MCF 10A (cell line): ENCODE data around the gene RASA1. TPM values are rescaled to one million over a fixed set of nuclear protein-coding genes. Genes with fewer than 3 reads are reported as not detected.

Experiments used
- BruUV-seq: library from RNA; stranded (reverse); fragments of 400-500 nt; replicated peaks from 2 replicates; lab custom pipeline; 2021; lab: Mats Ljungman, UMichigan
- CTCF ChIA-PET: fragments of 300-600 bp; sonication (Branson Sonifier 250); formaldehyde crosslinking; extraction: SDS; loops from one replicate; lab custom pipeline; 2021; ENCODE audit warnings: antibody characterized with exemption, inconsistent platforms; lab: Yijun Ruan, JAX
- POLR2A ChIA-PET: fragments of 300-600, 350-650 bp; sonication (Branson Sonifier 250); formaldehyde crosslinking; extraction: SDS; loops from one replicate; lab custom pipeline; 2020; ENCODE audit warnings: antibody characterized with exemption, inconsistent platforms; lab: Yijun Ruan, JAX
- DNase-seq: peaks from one replicate; pipeline ENCODE4 v3.0.0-alpha.2; 2018; ENCODE audit not compliant: unreplicated experiment
- H3K27ac Mint-ChIP-seq: one replicate; pipeline ENCODE4 v1.8.0; 2022; ENCODE audit warnings: mild to moderate bottlenecking, low read depth, mixed read lengths; ENCODE audit not compliant: unreplicated experiment
- H3K27me3 Mint-ChIP-seq: one replicate; pipeline ENCODE4 v1.8.0; 2022; ENCODE audit warnings: mixed read lengths; ENCODE audit not compliant: insufficient read depth, unreplicated experiment
- H3K36me3 Mint-ChIP-seq: one replicate; pipeline ENCODE4 v1.8.0; 2022; ENCODE audit warnings: mild to moderate bottlenecking, moderate library complexity, mixed read lengths; ENCODE audit not compliant: insufficient read depth, unreplicated experiment
- H3K4me1 Mint-ChIP-seq: one replicate; pipeline ENCODE4 v1.8.0; 2022; ENCODE audit warnings: mixed read lengths; ENCODE audit not compliant: insufficient read depth, unreplicated experiment
- H3K4me3 Mint-ChIP-seq: one replicate; pipeline ENCODE4 v1.8.0; 2022; ENCODE audit warnings: mild to moderate bottlenecking, moderate library complexity, mixed read lengths; ENCODE audit not compliant: unreplicated experiment
- H3K9me3 Mint-ChIP-seq: one replicate; pipeline ENCODE4 v1.8.0; 2022; ENCODE audit warnings: mixed read lengths; ENCODE audit not compliant: unreplicated experiment
- intact Hi-C: fragments of 100-400 bp; cut with micrococcal nuclease; formaldehyde crosslinking; loops from 2 replicates; pipeline ENCODE4 v1.14.1; 2022
- total RNA-seq: library from RNA; stranded (reverse); gene quantifications from 2 replicates; pipeline ENCODE4 v1.2.3, GENCODE V29; 2022
- TF ChIP-seq, protein P1 (sequence below): fragments of 200-600 bp; IDR thresholded peaks from one replicate; pipeline ENCODE4 v1.8.0; 2022; ENCODE audit warnings: antibody characterized with exemption, mild to moderate bottlenecking; ENCODE audit not compliant: unreplicated experiment

The RASA1 gene
- total RNA-seq, 1 experiment from 2014 or later: 68.6 TPM

DNA sequence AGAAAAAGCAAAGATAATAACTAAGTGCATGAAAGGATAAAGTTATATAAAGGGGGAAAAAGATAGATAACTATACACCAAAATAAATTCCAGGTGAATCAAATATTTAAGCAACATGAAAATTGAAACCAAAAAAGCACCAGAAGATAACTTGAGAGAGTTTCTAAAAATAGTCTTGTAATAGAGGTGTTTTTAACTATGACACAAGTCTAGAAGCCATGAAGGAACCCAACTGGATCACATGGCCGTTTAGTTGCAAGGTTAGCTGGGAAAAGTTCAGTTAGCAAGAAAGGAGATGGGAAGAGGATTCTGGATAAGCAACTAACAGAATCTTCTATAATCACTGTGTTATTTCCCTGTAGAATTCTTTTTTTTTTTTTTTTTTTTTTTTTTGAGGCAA, 9.2 kb upstream of the RASA1 start:
- no peak for DNase-seq
- TF ChIP-seq, protein P1, sequence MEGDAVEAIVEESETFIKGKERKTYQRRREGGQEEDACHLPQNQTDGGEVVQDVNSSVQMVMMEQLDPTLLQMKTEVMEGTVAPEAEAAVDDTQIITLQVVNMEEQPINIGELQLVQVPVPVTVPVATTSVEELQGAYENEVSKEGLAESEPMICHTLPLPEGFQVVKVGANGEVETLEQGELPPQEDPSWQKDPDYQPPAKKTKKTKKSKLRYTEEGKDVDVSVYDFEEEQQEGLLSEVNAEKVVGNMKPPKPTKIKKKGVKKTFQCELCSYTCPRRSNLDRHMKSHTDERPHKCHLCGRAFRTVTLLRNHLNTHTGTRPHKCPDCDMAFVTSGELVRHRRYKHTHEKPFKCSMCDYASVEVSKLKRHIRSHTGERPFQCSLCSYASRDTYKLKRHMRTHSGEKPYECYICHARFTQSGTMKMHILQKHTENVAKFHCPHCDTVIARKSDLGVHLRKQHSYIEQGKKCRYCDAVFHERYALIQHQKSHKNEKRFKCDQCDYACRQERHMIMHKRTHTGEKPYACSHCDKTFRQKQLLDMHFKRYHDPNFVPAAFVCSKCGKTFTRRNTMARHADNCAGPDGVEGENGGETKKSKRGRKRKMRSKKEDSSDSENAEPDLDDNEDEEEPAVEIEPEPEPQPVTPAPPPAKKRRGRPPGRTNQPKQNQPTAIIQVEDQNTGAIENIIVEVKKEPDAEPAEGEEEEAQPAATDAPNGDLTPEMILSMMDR: no peak
- no TSS peak for BruUV-seq
- POLR2A ChIA-PET: no interaction called here
- Mint-ChIP-seq H3K4me1 (no peaks in the 10 kb centered on the region), H3K9me3 (no peaks in the 10 kb centered on the region), H3K36me3 (no peaks in the 10 kb centered on the region), H3K27ac (no peak overlapping the region), H3K27me3 (no peaks in the 10 kb centered on the region), H3K4me3 (no peak overlapping the region)
- CTCF ChIA-PET: no interaction called here
- intact Hi-C loops: no loop called here

DNA sequence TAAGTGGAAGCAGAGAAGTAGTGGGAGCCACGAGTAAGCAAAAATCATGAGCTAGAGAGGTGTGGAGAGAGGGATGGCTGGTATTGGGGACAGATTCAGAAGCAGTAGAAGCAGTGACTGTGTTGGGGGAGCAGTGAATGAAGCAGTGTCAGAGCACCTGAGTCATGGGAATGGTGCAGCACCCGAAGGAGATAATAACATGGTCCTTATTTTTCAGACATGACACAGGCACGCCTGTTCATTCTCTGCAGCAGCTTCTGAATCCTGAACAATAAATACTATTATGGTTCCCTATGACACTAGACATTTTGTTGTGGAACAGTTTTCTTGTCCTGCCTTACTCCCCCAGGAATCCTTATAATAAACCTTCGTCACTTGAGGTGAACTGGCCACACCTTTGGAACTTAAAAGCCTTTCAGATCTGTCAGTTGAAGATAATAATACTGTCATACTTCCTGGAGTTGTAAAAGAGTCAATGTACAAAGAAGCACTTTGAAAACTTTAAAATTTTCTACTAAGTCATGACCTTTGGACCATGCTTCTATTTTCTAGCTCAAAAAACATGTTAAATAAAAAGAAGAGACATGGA, 7.0 kb upstream of the RASA1 start:
- Mint-ChIP-seq H3K9me3 (no peaks in the 10 kb centered on the region), H3K27me3 (no peaks in the 10 kb centered on the region), H3K36me3 (no peaks in the 10 kb centered on the region), H3K4me3 (no peak overlapping the region), H3K27ac (no peak overlapping the region), H3K4me1 (no peaks in the 10 kb centered on the region)
- POLR2A ChIA-PET: interaction anchor here (0.6 kb wide), 1 partner anchor 123 kb away, joined by 3 read pairs; no protein-coding TSS in a partner anchor
- TF ChIP-seq, protein P1: no peak
- CTCF ChIA-PET: interaction anchor here (0.6 to 1.0 kb wide), 3 partner anchors 96 to 247 kb away, joined by 3 to 4 read pairs (median 3); no protein-coding TSS in a partner anchor
- no peak for DNase-seq
- no TSS peak for BruUV-seq
- intact Hi-C loops: no loop called here

DNA sequence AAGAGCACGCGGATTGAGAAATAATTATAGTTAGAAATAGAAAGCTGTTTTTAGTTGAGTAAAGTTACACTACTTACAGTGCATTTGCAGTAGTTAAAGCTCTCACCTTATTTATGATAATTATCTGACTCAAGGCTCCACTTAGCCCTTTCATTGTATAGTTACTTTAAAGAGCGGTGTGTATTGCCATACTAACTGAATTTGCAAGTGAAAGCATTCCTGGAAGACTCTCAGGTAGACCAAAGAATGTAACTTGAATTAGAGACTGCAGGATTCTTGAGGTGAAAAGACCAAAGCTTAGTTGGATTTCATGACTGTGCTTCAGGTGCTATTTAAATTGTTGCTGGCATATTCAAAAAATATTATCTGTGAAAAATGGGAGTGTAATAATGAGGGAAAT, 4.2 kb upstream of the RASA1 start:
- no peak overlapping the region for H3K27ac Mint-ChIP-seq
- intact Hi-C loops: no loop called here
- DNase-seq: no peak
- CTCF ChIA-PET: no interaction called here
- H3K4me1 Mint-ChIP-seq: no peaks in the 10 kb centered on the region
- H3K27me3 Mint-ChIP-seq: no peaks in the 10 kb centered on the region
- BruUV-seq: no TSS peak
- no peaks in the 10 kb centered on the region for H3K9me3 Mint-ChIP-seq
- TF ChIP-seq, protein P1: no peak
- no peak overlapping the region for H3K4me3 Mint-ChIP-seq
- POLR2A ChIA-PET: no interaction called here
- H3K36me3 Mint-ChIP-seq: no peaks in the 10 kb centered on the region

DNA sequence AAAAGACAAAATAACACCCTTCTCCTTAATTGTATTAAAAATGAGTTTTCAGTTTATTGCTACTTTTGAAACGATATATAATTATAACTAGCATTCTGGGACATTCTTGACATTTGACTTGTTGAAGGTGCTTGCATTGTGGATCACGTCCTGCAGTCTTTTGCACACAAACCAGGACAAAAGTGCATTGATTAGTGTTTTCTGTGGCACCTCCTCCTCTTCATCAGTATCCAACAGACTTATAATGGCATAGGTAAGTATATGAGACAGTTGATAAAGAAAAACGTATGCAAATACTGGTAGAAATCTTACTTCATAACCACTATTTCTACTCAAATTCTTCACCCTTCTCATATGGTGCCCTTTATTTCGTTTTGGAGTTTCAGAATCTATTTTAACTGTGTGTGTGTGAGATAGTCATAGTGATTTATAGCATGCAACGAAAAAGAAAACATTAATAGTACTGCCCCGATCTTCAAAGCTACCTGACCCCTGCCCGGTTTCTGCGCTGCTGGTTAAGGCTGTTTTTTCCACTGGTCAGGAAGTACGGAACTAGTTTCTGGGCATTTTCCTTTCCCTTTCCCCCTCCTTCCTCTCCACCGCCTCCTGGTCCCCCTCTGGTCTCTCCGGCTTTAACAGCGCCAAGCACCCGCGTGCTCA, 639 bp upstream of the RASA1 start:
- Mint-ChIP-seq H3K27me3 (no peaks in the 10 kb centered on the region), H3K36me3 (peaks cover 12% of the 10 kb centered on the region), H3K9me3 (no peaks in the 10 kb centered on the region), H3K27ac (peak overlapping the region; percentile 92), H3K4me1 (peaks cover 10% of the 10 kb centered on the region), H3K4me3 (peak overlapping the region; percentile 95)
- intact Hi-C loops: loop anchor here (5.0 kb wide), 2 partner anchors 95 to 125 kb away; no protein-coding TSS in a partner anchor
- DNase-seq: no peak
- TF ChIP-seq, protein P1: no peak
- BruUV-seq: TSS peak; percentile 90
- ChIA-PET CTCF (interaction anchor here (0.9 to 1.0 kb wide), 2 partner anchors 30 to 197 kb away, joined by 3 to 4 read pairs; no protein-coding TSS in a partner anchor), POLR2A (interaction anchor here (0.9 to 3.0 kb wide), 20 partner anchors 9 to 197 kb away, joined by 3 to 23 read pairs (median 5); partner anchors contain the start of gene CCNH)
